ENCODE results near the gene ZNF215.
"Not testable (repeated sequence)": the region's sequence is repeated elsewhere in the genome, so short reads cannot be mapped to it uniquely, and the experiment has no call there.

Gene ZNF215

GRCh38 chr11:6943131-6943530, 16.9 kb downstream of the ZNF215 start:
- TF ChIP-seq MAX (IDR thresholded peaks at IDR 0.05; ENCODE audit: low read depth, low read length): no peak
- TF ChIP-seq MYC (IDR thresholded peaks at IDR 0.05; ENCODE audit: low read depth, low read length): no peak
- no peak for TF ChIP-seq POLR2A (IDR thresholded peaks at IDR 0.05; ENCODE audit: extremely low read depth, insufficient read length)
- TF ChIP-seq CTCF (IDR thresholded peaks at IDR 0.05; ENCODE audit: low read depth, low read length): no peak
- no peak overlapping the region for H3K4me3 ChIP-seq (ENCODE audit: low read depth, low read length)
- no peak for DNase-seq (ENCODE audit: low read depth)

- not testable (repeated sequence) for DNase-seq (ENCODE audit: low read depth)
Observed at GRCh38 chr11:6954248-6954647, 28.0 kb downstream of the ZNF215 start.

GRCh38 chr11:6962141-6962540, 35.9 kb downstream of the ZNF215 start:
- no peak overlapping the region for H3K4me3 ChIP-seq (ENCODE audit: low read depth, low read length)
- TF ChIP-seq CTCF (IDR thresholded peaks at IDR 0.05; ENCODE audit: low read depth, low read length) (no peak), MAX (IDR thresholded peaks at IDR 0.05; ENCODE audit: low read depth, low read length) (no peak), POLR2A (IDR thresholded peaks at IDR 0.05; ENCODE audit: extremely low read depth, insufficient read length) (no peak), MYC (IDR thresholded peaks at IDR 0.05; ENCODE audit: low read depth, low read length) (no peak)
- no peak for DNase-seq (ENCODE audit: low read depth)

More at GRCh38 chr11:6954248-6954647, 28.0 kb downstream of the ZNF215 start:
- H3K4me3 ChIP-seq (ENCODE audit: low read depth, low read length): not testable (repeated sequence)

- TF ChIP-seq MYC (IDR thresholded peaks at IDR 0.05; ENCODE audit: low read depth, low read length) (no peak), MAX (IDR thresholded peaks at IDR 0.05; ENCODE audit: low read depth, low read length) (no peak), CTCF (IDR thresholded peaks at IDR 0.05; ENCODE audit: low read depth, low read length) (no peak), POLR2A (IDR thresholded peaks at IDR 0.05; ENCODE audit: extremely low read depth, insufficient read length) (no peak)
- no peak overlapping the region for H3K4me3 ChIP-seq (ENCODE audit: low read depth, low read length)
Observed at GRCh38 chr11:6962673-6963072, 36.4 kb downstream of the ZNF215 start.

GRCh38 chr11:6968816-6969215, 42.6 kb downstream of the ZNF215 start:
- TF ChIP-seq MYC (IDR thresholded peaks at IDR 0.05; ENCODE audit: low read depth, low read length) (no peak), POLR2A (IDR thresholded peaks at IDR 0.05; ENCODE audit: extremely low read depth, insufficient read length) (no peak), MAX (IDR thresholded peaks at IDR 0.05; ENCODE audit: low read depth, low read length) (no peak), CTCF (IDR thresholded peaks at IDR 0.05; ENCODE audit: low read depth, low read length) (no peak)
- H3K4me3 ChIP-seq (ENCODE audit: low read depth, low read length): no peak overlapping the region
- no peak for DNase-seq (ENCODE audit: low read depth)

More at GRCh38 chr11:6962673-6963072, 36.4 kb downstream of the ZNF215 start:
- DNase-seq (ENCODE audit: low read depth): no peak

GRCh38 chr11:6969854-6970253, 43.6 kb downstream of the ZNF215 start:
- DNase-seq (ENCODE audit: low read depth); H3K4me3 ChIP-seq (ENCODE audit: low read depth, low read length): not testable (repeated sequence)

GRCh38 chr11:6979365-6979764, 53.1 kb downstream of the ZNF215 start:
- TF ChIP-seq MYC (IDR thresholded peaks at IDR 0.05; ENCODE audit: low read depth, low read length): no peak
- TF ChIP-seq CTCF (IDR thresholded peaks at IDR 0.05; ENCODE audit: low read depth, low read length): no peak
- TF ChIP-seq MAX (IDR thresholded peaks at IDR 0.05; ENCODE audit: low read depth, low read length): no peak
- no peak for TF ChIP-seq POLR2A (IDR thresholded peaks at IDR 0.05; ENCODE audit: extremely low read depth, insufficient read length)
- no peak for DNase-seq (ENCODE audit: low read depth)

More at GRCh38 chr11:6979365-6979764, 53.1 kb downstream of the ZNF215 start:
- H3K4me3 ChIP-seq (ENCODE audit: low read depth, low read length): no peak overlapping the region
